T follicular helper cell (primary cell): ENCODE measurements around the gene FAM50B.

Experiments
- DNase-seq: peaks from one replicate; pipeline ENCODE4 v3.0.0-alpha.2; 2020; ENCODE audit warnings: low read depth

Gene FAM50B

DNA sequence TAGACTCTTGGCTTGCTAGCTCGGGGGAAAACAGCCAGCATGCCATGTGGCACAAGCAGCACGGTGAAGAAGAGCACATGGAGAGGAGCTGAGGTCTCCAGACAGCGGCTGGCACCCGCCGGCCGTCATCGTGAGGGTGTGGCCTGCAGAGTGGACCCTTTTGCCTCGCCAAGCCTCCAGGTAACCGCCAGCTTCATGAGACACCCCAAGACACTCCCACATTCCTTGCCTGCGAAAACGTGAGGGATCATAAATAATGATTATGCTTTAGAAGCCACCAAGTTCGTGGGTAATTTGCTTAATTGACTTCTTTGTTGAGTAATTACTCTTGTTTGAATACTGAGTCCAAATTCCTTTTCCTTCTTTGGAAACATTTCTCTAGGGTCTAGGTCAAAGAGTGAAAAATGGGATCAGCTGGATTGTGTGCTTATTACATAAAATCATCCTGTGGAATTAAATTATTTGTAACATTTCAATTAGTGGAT, 23.2 kb downstream of the FAM50B start:
- DNase-seq: no peak

DNA sequence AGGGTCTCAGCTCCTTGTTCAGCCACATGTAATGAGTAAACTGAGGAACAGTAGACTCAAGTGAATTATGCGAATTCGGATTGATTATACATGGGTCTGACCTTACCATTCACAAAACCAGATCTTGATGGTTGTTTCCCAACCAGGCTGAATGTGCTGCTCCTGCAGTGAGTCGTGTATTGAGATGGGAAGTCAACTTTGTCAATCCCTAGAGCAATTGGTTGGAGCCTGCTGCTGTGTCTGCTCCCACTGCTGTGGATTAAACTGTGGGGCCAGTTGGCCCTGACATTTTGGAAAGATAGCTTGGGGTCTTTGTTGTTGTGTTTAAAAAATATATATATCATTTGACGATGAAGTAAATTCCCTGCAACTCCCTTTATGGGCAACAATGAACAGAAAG, 23.9 kb downstream of the FAM50B start:
- no peak for DNase-seq

DNA sequence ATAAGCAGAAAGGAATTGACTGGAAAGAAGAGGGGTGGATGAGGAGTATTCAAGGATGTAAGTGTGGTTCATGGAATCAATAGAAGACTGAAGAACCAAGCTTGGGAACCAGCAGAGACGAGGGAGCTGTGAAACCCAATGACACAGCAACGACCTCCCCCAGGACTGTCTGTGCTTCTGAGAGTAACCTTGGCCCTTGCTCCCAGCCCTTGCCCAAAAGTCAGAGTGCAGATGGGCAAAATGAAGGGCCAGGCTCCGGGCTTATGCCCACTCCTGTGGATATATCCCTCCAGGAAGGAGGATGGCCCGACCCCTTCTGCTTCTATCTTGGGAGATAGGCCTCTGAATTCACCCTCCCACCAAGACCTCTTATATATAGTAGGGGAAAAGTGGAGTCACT, 24.9 kb downstream of the FAM50B start:
- no peak for DNase-seq

DNA sequence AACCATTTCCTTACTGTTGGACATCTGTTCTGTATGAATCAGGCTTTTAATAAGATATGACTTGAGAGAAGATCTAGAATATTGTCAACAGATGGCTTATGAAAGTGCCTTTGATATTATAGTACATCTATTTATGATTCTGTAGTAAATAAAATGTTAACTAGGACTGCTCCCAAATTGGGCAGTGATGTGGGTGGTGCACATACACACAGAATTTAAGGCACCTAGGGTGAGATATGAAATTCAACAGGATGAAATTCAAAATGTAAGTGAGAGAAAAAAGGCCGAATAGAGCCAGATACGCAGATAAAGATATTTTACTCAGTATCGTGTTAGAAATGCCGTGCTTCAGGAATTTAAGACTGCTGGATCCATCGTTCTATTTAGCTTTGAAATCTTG, 26.3 kb downstream of the FAM50B start:
- DNase-seq: no peak

DNA sequence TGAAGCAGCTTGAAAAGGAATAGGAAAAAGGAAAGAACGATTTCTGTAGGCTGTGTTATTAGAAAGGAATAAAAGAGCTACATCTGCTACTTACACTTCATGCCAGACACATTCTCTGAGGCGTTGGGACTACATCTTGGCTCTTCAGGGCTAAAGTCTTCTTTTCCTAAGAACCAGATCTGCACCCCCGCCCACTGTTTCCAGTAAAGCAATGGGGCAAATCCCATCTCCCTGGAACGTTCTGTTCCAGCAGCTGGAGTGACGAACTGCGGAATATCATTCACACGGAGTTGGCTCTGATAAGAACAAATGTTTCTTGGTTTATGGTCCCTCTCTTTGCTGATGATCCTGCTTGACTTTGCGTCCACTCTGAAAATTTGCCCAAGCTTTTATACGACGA, 26.9 kb downstream of the FAM50B start:
- no peak for DNase-seq

DNA sequence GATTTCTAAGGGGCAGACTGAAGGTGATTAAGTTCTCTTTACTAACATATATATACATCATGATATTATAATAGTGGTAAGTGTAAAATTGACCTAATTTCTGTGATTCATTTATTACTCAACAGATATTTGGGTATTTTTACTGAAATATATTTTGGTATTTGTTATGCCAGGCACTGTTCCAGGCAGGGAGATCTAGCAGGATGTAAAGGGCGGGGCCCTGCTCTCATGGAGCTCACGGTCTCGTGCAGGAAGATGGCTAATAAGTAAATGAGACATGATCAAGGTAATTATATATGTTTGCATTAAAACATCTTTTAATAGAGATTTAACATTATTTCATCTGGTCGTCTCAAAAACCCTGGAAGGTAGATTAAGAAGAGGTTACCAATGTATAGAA, 27.7 kb downstream of the FAM50B start:
- DNase-seq: no peak

DNA sequence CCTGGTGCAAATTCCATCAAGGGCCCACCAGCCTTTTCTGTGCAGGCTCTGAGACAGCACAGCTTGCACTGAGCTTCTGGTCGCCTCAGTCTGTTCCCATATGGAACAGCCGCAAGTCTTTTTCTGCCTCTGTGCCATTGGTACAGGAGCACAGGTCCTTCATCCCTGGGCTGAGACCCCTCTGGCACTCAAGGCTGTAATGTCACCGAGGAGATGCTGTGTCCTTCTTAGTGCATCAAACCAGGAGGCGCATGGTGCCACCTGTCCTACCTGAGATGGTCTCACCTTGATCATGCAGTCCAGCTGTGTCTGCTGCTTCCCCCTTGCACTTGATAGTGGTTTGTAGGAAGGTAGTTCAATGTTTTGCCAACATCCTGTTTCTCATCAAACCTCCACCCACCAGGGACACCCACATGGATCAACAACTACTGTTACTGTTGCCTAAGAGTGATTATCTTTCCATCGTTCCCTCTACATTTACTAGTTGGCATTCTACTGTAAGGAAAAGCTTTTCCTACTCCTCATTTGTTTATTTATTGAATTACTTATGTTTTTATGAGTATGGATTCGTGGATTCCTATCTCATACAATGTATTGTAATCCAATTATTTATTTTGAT, 29.0 kb downstream of the FAM50B start:
- DNase-seq: no peak

DNA sequence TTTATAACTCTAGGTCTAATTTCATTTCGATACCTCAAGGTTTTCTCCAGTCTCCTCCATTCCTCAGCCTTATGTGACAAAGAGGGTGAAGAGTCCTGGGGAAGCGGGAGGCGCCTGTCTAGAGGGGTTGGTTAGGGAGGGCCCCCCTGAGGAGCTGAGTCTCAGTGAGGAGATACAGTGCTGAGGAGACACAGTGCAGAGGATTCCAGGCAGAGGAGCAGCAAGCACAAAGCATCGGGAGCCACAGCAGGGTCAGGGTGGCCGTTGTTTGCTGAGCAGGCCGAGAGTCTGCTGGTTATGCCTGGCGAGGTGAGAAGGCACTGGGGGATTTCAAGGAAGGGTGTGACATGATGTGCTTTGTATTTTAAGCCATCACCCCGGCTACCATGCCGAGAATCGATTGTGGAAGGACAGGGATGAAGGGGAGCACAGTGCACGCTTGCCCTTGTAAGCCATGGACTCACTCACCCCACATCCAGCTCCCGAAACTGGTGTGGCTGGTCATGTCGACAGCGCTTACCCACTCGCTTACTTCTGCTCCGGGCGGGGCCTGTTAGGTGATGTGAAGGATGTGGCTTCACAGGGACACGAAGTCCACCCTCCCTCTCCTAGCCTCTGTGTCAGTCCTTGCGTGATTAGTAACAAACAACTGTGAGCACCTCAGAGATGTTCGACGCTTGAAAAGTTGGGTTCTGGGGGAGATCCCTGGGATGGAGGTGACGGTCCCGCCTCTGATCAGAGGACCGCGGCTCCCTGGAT, 30.2 kb downstream of the FAM50B start:
- no peak for DNase-seq

DNA sequence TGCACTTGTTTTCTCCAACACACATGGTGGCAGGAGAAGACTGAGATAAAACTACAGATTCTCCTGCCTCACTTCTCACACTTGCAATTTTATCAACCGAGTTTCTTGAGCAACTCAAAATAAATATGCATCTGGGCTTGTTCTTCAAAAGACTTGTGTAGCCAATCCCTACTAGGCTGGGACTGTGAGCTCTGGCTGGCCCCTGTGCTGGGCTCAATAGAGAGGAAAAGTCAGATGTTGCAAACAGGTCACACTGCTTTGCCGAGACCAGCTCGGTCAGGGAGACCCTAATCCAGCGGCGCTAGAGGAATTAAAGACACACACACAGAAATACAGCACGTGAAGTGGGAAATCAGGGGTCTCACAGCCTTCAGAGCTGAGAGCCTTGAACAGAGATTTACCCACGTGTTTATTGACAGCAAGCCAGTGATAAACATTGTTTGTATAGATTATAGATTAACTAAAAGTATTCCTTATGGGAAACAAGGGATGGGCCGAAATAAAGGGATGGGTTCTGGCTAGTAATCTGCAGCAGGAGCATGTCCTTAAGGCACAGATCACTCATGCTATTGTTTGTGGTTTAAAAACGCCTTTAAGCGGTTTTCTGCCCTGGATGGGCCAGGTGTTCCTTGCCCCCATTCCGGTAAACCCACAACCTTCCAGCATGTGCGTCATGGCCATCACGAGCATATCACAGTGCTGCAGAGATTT, 32.7 kb downstream of the FAM50B start:
- DNase-seq: no peak

DNA sequence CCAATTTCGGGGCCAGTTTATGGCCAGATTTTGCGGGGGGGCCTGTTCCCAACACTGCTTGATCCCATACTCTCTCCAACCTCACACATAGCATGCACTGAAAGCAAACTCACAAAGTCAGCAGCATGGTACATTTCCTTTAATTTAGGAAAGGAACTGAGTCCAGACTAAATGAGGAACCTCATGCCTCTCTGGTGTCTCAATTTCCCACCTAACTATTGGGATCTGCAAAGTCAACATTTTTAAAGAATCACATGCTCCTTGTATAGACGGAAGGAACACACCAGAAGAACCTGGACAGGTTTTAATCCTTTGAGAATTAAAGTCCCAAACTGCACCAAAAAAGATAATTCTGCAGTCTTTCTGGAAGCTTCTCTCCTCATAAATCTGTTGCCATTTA, 33.3 kb downstream of the FAM50B start:
- DNase-seq: no peak

DNA sequence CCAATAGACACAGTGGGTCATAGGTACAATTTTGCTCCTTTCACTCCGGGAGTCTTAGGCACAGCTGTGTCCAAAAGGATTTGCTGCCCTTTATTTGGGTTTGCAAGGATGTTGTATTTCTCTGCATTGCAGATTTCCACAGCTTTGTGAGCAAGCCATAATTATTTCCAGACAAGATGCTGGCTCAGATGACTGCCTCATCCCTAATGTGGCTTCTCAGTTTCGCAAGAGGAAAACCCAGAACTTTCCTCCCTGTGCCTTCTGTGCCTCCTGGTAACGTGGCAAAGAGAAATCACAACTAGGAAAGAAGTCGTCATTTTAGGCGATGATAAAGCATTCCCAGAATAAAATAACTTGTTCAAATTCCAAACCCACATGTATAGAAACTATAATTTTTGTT, 33.7 kb downstream of the FAM50B start:
- no peak for DNase-seq

DNA sequence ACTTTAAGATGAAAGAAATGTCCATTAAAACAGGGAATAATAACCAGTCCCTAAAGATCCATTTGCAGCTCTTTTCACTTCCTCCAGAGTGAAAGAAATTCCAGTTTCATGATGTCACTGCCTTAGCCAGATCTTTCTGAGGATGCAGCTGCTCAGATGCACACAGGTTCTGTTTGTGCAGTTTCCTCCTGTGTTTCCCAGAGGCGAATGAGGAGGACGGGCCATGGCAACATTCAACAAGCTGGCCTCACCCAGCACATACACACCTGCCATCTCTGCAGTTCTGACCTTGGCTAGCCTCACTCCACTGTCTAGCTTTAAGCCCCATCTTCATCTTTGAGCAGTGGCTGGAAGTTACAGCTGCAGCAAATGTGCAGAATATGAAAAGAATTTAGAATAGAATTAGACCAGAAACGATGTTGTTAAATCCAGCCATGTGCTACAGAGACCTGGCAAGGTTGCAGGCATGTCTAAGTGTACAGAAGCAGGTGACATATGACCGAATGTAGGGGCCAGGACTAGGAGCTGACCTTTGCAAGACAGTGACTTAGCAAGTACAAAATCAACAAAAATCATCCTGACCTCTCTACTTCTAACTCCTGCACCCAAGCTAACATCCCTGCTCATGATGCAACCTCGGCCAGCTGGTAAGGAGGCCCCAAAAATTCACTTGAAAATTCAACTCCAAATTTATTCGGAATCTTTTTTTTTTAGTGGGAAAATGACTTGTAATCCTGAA, 35.0 kb downstream of the FAM50B start:
- no peak for DNase-seq

DNA sequence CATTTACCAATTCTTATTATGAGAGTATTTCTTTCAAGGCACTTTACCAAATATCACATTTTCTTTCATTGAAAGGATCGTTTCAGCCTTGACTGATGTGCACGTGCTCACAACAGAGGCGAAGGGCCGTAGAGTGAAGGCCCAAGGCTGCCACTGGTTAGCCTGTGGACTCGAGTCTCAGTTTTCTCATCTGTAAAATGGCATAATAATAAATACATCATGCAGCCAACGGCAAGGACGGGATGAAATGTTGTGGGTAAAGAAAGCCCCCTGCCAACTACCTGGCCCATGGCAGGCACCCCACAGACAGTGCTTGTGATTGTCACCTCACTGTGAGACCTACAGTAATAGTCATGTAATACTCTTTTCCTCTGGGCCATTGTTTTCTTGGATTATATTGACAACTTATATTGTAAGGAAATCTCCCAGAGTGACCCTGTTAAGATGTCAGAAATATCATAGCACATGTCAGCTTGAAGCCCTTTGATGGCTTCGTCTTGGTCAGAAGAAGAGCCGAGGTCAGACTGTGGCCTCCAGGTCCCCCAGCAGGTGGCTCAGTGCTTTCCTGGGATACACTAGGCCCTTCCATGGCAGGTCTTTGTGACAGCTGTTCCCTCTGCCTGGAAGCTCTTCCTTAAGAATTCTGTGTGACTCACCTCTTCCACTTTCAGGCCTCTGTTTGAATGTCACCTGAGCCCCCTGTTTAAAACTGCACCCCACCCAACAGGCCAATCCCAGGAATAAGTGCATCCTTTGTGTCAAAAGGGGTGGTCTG, 36.3 kb downstream of the FAM50B start:
- DNase-seq: no peak

DNA sequence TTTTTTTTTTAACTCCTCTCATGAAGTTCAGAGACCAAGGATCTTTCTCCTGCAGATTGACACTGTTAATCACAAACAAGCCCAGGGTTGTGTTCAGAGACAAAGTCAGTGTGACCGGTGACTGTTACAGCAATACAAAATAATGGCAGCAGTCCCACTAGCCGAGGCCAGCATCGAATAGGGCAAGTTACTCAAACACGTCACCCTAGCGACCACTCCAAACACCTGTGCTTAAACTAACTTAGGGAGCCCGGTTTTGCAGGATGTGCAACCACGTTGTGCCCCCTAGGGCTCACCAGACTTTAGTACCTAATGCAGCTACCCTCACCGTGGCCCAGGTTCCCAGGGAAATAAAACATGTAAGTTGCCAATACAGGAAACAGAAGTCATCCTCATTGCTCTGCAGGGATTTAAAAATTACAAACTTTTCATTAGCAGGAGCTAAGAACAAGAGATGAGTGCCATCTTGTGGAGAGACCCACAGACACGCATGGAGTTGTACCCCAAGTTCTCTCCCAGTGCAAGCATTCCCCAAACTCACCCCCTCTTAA, 38.1 kb downstream of the FAM50B start:
- DNase-seq: no peak

DNA sequence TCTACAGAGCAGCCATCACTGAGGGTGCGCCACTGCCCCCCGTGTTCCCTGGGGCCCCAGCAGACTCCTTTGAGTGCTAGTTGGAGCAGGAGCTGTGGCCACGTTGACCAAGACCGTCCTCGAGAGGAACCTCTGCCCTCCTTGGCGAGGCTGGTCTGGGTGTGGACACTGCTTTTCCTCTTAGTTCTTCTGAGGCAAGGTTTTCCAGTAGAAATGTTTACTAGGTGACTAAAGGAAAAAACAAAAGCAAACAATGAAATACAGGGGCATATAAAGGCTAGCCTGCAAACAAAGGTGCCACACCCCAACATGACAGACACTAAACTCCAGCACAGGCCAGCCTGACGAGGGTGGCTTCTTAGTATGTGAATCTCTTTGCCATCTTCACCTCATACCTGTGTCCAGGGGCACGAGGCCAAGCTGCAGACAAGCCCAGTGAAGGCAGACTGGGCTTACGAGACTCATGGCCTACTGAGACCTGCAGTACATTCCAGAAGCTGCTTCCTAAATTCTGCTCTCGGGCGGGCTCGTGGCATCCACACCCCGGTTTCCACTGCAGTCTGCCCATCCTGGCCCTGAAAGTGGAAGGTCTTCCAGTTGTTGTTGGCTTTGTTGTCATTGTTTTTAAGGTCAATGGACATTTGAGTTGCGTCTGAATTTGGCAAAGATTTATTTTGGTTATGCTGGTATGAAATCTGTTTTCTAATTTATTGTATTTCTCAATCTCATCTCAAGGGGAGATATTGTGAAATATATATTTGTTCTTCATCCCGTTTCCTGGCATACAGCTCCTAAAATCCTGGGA, 39.2 kb downstream of the FAM50B start:
- DNase-seq: no peak

DNA sequence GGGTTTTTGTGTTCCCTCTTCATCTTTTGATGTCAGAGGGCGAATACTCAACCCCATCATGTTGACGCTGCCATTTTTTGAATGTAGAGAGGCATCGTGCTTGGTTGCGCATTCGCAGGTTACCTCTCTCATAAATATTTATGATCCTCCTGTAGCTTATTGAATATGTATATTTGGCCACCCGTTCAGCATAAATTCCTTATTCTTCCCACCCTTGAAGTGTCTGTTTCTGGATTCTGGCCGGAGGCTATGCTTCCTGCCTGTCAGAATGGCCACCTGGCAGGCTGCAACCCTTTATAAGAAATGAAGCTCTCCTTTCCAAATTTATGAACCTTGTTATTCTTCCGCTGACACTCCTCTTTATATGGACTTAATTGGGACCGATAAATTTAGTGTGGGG, 40.9 kb downstream of the FAM50B start:
- DNase-seq: no peak

DNA sequence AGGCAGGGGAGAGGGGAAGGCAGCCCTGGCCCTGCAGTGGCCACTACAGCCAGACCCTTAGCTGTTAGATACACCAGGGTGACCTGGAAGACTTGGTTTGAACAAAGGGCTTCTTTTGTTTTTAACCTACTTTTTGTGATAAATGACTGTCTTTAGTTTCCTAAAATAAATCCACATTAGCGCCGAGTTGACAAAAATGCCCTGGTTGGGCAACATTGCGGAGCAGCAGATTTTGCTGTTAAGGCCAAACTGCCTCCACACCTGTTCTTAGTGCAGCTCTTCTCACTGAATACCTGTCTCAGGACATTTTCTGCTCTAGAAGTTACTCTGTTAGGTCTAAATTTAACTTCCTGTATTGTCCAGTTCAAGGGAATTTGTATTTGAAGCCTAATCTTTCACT, 42.7 kb downstream of the FAM50B start:
- no peak for DNase-seq

DNA sequence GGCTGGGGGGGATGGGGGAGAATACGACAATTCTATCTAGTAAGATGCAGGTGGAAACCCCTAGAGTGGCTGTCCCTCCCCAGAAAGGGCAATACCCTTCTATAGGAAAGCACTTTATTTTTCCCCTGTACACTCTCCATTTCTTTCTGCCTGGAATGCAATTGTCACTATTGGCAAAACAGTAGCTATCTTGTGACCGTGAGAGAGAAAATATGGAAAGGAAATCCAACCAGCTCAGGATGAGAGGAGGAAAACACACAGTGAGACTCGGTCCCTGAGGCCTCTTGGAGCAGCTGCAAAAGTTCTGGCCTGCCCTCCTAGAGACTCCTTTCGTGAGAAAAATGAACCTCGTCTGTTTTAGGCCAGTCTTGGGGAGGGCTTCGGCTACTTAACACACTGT, 43.4 kb downstream of the FAM50B start:
- DNase-seq: no peak

DNA sequence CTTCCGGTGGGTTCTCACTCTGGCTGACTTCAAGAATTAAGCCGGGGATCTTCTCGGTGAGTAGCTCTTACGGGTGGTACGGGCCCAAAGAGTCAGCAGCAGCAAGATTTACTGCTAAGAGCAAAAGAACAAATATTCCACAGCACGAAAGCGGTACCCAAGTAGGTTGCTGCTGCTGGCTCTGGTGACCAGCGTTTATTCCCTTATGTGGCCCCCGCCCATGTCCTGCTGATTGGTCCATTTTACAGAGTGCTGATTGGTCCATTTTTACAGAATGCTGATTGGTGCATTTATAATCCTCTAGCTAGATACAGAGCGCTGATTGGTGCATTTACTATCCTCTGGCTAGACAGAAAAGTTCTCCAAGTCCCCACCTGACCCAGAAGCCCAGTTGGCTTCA, 44.3 kb downstream of the FAM50B start:
- no peak for DNase-seq

DNA sequence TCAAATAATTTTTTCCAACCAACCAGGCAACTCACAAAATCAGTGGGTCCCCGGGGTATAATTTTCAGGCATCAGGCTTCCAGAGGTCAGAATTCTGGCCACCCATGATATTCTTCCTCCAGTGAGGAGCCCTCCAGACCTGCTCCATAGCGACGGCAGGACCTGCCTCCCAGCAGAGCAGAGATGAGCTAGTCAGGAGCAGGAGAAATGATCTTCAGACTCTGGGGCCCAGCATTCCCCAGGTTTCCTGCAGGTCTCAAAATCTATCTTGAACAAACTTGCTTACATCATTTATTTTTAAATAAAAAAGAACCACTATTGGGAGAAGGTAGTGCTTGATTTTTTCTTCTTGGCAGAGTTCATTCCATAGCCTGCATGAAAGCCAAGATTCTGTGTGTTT, 44.7 kb downstream of the FAM50B start:
- DNase-seq: no peak
